ENCODE measurements around the gene RPS19BP1.
A peak's percentile ranks its signal among the peaks of the same experiment; 100 is the strongest.
"Not testable (repeated sequence)": the region's sequence is repeated elsewhere in the genome, so short reads cannot be mapped to it uniquely, and the experiment has no call there.

RPS19BP1 gene

GRCh38 chr22:39528080-39528661 lies 4.4 kb downstream of the RPS19BP1 start:
- DNase-seq: no peak

GRCh38 chr22:39527481-39527961 lies 5.0 kb downstream of the RPS19BP1 start:
- no peak for DNase-seq

GRCh38 chr22:39526736-39527171 lies 5.8 kb downstream of the RPS19BP1 start:
- DNase-seq: peak; percentile 33 to 66 (median 58)

GRCh38 chr22:39525658-39525975 lies 6.9 kb downstream of the RPS19BP1 start:
- DNase-seq: peak in 1 of 4 experiments; percentile 8

GRCh38 chr22:39524753-39525657 lies 7.5 kb downstream of the RPS19BP1 start:
- DNase-seq: no peak

- peak in 1 of 4 experiments; percentile 8 for DNase-seq
Observed at GRCh38 chr22:39524089-39524752, 8.3 kb downstream of the RPS19BP1 start.

- DNase-seq: peak in 3 of 4 experiments; percentile 35 to 45 (median 35)
Observed at GRCh38 chr22:39522567-39523300, 9.8 kb downstream of the RPS19BP1 start.

GRCh38 chr22:39522091-39522490 lies 10.5 kb downstream of the RPS19BP1 start:
- not testable (repeated sequence) for DNase-seq

- peak in 2 of 4 experiments; percentile 89 for DNase-seq
Observed at GRCh38 chr22:39521106-39521885, 11.3 kb downstream of the RPS19BP1 start.

GRCh38 chr22:39520226-39521105 lies 12.1 kb downstream of the RPS19BP1 start, which contains the start of gene ATF4:
TSS of gene ATF4 (plus strand) at chr22:39520562. CDS start at chr22:39521446, 884 bp downstream.
- DNase-seq: peak; percentile 92 to 97 (median 96)

- peak; percentile 99 to 100 (median 99) for DNase-seq
Observed at GRCh38 chr22:39519681-39520225, 12.8 kb downstream of the RPS19BP1 start.

- no peak for DNase-seq
Observed at GRCh38 chr22:39518996-39519680, 13.4 kb downstream of the RPS19BP1 start.

GRCh38 chr22:39518144-39518786 lies 14.3 kb downstream of the RPS19BP1 start:
- DNase-seq: peak in 2 of 4 experiments; percentile 41 to 60

- no peak for DNase-seq
Observed at GRCh38 chr22:39517470-39517869, 15.1 kb downstream of the RPS19BP1 start.

GRCh38 chr22:39515266-39516050 lies 17.1 kb downstream of the RPS19BP1 start:
- DNase-seq: no peak

GRCh38 chr22:39514373-39514973 lies 18.1 kb downstream of the RPS19BP1 start:
- DNase-seq: peak; percentile 72 to 86 (median 80)

- DNase-seq: no peak
Observed at GRCh38 chr22:39513791-39514190, 18.8 kb downstream of the RPS19BP1 start.

- no peak for DNase-seq
Observed at GRCh38 chr22:39512026-39512425, 20.5 kb downstream of the RPS19BP1 start.
